ENCODE results near the gene FLRT2. TPM values are rescaled to one million over a fixed set of nuclear protein-coding genes. Genes with fewer than 3 reads are reported as not detected.

Gene FLRT2
- total RNA-seq, 1 donor, result 14.7 TPM

DNA sequence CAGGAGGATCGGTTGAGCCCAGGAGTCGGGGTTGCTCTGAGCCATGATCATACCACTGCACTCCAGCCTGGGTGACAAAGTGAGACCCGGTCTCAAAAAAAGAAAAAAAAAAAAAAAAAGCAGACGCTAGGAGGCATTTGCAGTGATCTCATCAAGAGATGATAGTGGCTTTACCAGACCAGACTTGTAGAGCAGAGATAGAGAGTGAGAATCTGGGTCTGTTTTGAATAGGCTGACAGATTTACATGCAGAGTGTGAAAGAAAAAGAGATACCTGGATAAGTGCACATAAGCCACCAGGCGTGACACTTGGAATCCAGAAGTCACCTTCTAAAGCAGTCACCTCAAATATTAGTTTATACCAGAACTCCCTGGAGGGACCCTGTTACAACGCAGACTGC is 21.1 kb upstream of the FLRT2 start:
- TF ChIP-seq, protein P1, sequence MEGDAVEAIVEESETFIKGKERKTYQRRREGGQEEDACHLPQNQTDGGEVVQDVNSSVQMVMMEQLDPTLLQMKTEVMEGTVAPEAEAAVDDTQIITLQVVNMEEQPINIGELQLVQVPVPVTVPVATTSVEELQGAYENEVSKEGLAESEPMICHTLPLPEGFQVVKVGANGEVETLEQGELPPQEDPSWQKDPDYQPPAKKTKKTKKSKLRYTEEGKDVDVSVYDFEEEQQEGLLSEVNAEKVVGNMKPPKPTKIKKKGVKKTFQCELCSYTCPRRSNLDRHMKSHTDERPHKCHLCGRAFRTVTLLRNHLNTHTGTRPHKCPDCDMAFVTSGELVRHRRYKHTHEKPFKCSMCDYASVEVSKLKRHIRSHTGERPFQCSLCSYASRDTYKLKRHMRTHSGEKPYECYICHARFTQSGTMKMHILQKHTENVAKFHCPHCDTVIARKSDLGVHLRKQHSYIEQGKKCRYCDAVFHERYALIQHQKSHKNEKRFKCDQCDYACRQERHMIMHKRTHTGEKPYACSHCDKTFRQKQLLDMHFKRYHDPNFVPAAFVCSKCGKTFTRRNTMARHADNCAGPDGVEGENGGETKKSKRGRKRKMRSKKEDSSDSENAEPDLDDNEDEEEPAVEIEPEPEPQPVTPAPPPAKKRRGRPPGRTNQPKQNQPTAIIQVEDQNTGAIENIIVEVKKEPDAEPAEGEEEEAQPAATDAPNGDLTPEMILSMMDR (IDR thresholded peaks at IDR 0.05; ENCODE audit: insufficient read depth, low read depth, low read length), result no peak
- peak; percentile 2 for DNase-seq (ENCODE audit: low read depth)
- H3K4me3 ChIP-seq (ENCODE audit: low read depth, low read length), result no peak overlapping the region

DNA sequence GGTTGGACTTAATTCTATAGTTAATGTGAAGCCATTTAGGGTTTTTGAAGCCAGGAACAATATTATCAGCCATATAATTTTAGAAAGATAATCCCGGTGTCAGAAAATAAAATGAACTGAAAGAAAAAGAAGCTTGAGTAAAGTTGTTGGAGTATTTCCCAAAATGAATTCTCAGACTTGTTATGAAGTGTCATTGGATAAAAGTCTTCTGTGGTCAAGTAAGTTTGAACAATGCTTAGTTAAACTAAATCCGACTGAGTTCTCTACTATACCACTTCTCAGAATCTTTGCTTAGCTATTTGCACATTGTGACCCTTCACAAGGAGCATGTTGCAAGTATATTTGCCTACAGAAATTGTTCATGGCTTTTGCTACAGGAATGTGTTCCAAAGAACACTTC is 17.5 kb upstream of the FLRT2 start:
- no peak overlapping the region for H3K4me3 ChIP-seq (ENCODE audit: low read depth, low read length)
- TF ChIP-seq, protein P1 (IDR thresholded peaks at IDR 0.05; ENCODE audit: insufficient read depth, low read depth, low read length), result no peak
- no peak for DNase-seq (ENCODE audit: low read depth)

DNA sequence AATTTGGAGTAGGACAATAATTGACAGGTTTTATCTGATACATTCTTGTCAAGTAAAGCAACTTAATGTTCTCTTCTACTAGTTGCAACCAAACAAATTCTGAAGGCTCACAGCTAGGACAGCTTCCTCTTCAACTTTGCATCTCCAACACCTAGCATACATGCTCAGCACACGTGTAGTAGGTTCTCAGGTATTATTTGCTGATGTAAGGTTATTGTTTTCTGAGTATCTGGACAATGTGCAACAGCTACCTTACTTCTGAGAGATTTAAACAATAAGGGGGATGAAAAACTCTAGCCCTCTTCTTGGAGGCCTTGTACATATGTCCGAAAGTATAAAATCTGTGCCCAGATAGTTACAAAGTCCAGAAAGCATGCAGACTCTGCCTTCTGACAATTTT is 15.5 kb upstream of the FLRT2 start:
- no peak overlapping the region for H3K4me3 ChIP-seq (ENCODE audit: low read depth, low read length)
- TF ChIP-seq, protein P1 (IDR thresholded peaks at IDR 0.05; ENCODE audit: insufficient read depth, low read depth, low read length), result no peak
- no peak for DNase-seq (ENCODE audit: low read depth)

DNA sequence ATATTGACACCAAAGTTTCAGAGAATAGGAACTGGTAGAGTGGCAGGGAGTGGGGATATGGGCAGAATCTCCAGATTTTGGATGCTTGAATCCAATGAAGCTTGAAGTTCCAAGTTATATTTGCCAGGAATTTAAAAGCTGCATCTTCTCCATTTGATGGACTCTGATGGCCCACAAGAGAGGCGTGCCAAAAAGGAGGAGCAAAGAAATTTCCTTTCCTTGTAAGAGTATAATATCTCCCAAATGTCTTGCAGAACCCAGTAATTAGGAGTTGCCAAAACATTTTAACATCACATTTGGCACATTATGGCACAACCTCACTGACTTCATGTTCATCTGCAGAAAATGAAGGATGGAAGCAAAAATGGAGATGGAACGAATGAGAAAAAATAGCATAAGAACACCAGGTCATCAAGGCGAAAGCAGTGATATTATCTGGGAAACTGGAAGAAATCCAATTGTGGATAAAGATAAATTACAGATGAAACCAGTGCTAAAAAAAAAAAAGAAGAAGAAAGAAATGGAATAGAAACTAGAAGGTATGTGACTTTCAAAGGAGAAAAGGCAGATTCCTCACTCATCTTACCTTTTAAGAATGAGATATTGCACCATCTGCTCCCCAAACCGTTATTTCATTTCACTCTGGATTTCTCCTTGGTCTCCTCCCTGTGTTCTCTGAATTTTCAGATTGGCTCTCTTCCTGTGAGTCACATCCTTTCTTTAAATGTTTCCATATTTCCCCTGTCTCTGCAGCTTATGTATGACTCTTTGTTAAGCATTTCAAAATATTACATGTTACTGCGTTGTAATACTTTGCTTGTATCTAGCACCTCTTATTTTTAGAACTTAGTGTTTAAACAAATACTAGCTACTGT is 13.5 kb upstream of the FLRT2 start:
- peak; percentile 83 for DNase-seq (ENCODE audit: low read depth)
- TF ChIP-seq, protein P1 (IDR thresholded peaks at IDR 0.05; ENCODE audit: insufficient read depth, low read depth, low read length), result no peak
- H3K4me3 ChIP-seq (ENCODE audit: low read depth, low read length), result no peak overlapping the region

DNA sequence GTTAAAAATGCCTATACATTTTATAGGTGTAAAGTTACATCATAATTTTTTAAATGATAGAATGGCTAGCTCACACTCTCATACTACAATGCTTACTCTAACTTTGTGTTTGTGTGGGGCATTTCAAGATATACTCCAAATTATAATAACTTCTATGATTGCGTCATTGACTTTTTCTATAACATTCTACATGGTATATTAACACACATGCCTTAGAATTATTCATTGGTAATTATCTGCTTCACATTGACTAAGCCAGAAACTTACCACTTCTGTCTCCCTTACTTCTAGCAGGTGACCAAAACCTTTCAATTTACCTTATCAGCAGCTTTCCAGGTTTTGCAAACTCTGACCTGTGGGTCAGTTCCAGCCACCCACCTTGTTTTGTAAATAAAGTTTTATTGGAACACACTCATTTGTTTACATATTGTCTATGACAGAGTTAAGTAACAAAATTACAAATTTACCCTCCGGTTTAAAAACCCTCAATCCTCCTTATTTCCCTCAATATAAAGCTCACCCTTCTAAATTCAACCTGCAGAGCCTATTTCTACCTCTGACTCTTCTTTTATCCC is 12.7 kb upstream of the FLRT2 start:
- H3K4me3 ChIP-seq (ENCODE audit: low read depth, low read length), result no peak overlapping the region
- TF ChIP-seq, protein P1 (IDR thresholded peaks at IDR 0.05; ENCODE audit: insufficient read depth, low read depth, low read length), result no peak
- no peak for DNase-seq (ENCODE audit: low read depth)

DNA sequence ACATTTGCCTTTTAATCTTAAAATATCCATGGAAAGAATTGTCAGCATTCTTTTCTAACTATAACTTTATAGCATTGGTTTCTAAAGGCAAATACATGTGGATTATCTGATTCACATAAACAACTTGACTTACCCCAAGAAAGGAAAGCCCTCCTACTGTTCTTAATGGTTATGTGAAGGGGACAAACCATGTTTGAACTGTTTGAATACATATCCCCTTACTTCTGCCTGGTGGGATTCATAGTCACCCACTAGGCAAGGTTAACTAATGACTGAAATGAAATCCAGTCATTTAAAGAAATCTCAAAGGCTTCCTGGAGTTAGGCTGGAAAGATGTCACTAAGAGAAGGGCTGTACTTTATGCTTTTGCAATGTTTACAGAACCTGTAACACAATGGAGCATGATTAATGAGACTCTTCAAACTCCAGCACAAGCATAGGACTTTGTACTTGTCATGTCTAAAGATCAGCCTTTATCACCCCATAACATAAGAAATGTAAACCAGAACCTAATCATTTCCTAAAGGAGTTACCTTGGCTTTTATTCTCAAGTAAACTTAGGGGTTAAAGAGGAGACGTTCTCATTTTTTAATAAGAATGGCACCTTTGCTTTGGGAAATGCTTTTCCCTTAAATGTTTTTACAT is 10.2 kb upstream of the FLRT2 start:
- TF ChIP-seq, protein P1 (IDR thresholded peaks at IDR 0.05; ENCODE audit: insufficient read depth, low read depth, low read length), result no peak
- DNase-seq (ENCODE audit: low read depth), result no peak
- no peak overlapping the region for H3K4me3 ChIP-seq (ENCODE audit: low read depth, low read length)

All from fibroblast of villous mesenchyme (primary cell).